NCI-H2196 treated with DMSO at 0.1 percent for 48 hours (cell line): ENCODE measurements around the gene OVCA2.

Experiments
- DNase-seq: peaks from one replicate; lab custom pipeline; 2025; ENCODE audit not compliant: unreplicated experiment; lab: John Stamatoyannopoulos, UW

The OVCA2 gene

GRCh38 chr17:2041561-2042389 lies at the start of gene OVCA2:
Gene OVCA2 (plus strand): TSS chr17:2042022. CDS start chr17:2042048, 26 bp downstream.
- DNase-seq, result peak; percentile 65

DNA sequence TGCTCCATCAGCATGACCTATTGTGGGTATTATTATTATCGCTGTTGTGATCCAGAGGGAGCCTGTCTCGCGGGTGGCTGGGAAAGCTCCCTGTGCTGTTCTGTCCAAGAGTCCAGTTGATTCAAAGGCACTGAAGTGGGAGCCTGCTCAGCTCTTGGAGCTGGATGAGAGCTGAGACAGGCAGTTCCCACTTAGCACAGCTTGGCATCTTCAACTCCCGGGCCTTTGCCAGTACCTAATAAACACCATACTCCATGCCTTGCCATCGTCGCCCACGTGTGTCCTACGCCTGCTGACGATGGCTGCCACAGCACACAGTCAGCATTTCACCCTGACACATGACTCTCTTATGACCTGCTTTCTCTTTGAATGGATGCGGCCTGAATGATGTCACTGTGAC lies 49.3 kb upstream of the OVCA2 start:
- no peak for DNase-seq

GRCh38 chr17:1994707-1995106 lies 47.1 kb upstream of the OVCA2 start:
- no peak for DNase-seq

DNA sequence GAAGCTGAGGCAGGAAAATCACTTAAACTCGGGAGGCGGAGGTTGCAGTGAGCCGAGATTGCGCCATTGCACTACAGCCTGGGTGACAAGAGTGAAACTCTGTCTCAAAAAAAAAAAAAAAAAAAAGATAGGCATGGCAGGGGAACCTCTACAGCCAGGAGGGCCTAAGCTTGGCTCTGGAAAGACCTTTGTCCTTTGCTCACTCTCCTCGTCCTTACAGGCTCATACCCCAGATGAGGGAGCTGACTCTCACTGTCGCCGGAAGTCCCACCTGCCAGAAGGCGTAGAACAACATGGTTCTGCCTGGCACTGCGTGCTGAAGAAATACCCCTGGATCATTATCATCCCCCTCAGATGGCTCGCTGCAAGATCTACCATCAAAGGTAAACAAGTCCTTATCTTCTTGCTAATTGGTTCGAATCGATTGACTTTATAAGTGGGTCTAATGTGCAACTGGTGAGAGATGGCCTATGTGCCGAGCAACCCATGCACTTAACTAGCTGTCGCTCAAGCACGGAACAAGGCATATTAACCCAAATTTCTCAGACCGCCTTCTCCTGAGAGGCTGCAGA lies 46.4 kb upstream of the OVCA2 start:
- DNase-seq, result no peak

DNA sequence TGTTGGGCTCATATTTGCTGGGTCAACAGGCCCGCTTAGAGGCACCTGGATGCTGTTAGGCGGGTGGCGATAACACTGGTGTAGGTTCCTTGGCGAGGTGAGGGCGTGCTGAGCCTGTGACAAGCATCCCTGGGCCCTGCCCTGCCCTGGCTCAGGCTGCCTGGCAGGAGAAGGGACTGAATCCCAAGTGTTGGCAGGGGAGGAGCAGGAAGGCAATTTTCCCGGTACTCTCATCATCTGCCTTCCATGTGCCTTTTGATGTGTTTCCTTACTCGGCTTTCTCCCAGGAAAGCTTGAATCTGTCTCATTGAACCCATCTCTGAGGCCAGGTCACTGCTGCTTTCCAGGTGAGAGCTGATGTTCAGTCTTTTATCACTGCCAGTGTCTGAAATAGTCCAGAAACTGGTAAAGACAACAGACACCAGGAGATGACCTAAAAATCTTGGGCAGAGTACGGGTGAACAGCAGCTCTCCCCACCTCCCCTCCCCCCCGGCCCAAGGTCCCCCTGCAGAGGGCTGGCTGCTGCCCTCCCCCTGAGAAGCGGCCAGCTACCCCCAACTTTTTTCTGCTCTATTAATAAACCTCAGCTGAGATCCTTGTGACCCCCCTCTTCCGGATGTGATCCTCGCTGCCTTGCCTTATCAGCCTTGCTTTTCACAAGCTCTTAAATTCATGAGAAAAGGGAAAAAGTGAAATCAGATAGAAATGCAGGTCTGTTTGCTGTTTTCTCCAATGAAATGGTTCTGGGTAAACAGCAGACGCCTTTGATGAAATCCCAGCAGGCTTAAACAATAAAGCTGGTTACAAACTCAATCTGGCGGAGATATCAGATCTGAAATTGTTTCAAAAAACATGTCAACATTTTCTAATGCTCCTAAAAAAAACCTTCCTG lies 45.7 kb upstream of the OVCA2 start:
- no peak for DNase-seq

GRCh38 chr17:1996800-1997288 lies 45.0 kb upstream of the OVCA2 start:
- no peak for DNase-seq

DNA sequence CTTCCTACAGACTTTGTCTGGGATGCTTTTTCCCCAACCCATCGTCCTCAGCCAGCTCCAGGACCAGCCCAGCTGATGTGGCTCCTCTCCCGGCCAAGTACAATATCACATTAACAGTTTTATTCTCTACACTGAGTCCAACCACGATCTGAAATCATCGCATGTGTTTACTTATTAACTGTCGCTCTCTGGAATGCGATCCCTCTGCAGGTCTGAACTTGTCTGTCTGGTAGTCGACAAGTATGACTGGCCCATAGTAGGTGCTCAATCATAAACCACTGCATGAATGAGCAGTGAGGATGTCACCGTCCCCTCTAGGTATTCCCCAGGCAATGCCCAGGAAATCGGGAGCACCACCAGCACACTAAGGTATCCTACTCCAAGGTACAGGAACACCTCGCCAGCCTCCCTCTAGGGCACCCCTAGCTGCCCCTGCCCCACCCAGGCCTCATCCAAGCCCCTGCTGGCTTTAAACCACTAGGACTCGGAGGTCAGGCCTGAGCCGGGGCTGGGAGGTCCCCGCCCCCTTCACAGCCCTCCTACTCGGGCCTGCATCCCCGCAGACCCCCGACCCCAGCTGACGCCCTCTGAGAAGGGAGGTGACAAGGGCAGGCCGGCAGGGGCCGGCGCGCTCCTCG lies 44.4 kb upstream of the OVCA2 start:
- DNase-seq, result no peak

- DNase-seq, result no peak
These were observed 43.7 kb upstream of the OVCA2 start for GRCh38 chr17:1997927-1998742.

GRCh38 chr17:1999557-2000251 lies 42.1 kb upstream of the OVCA2 start:
- peak; percentile 7 for DNase-seq

GRCh38 chr17:2002767-2003329 lies 39.0 kb upstream of the OVCA2 start:
- no peak for DNase-seq

- no peak for DNase-seq
These were observed 38.3 kb upstream of the OVCA2 start for GRCh38 chr17:2003525-2003924.

GRCh38 chr17:2004435-2004952 lies 37.3 kb upstream of the OVCA2 start:
- DNase-seq, result no peak

DNA sequence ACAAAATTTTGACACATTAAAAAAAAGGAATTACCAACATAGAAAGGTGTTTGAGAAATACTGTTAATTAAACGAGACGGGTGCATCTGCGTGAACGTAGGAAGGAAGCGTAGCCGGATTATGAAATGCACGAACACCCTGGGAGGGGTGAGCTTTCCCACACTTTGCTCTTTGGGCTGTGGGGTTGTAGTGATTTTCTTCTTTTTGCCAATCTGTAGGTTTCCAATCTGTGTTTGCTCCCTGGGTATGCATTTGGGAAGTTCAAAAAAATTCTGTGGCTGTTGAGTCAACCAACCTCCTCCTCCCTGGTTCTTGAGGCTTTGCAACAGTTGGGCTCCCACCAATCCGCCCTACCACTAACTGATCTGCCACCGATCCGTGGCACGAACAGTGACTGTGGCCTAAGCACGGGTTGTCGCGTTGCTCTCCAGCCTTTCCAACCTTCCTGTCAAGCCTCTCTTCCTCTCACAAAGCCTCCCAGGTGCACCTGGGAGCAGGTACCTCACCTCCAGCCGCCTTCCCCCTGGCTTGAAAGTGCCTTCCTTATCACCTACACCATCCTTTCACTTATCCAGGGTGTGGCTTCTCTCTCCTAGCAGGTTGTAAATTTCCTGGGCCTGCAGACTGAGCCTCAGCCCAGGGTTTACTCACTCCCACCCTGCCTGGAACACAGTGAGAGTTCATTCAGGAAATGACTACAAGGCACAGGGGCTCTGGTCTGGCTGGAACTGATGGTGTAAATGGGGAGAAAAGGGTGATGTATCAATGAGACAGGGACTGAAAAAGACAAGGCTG lies 33.3 kb upstream of the OVCA2 start:
- no peak for DNase-seq

GRCh38 chr17:2009737-2010136 lies 32.1 kb upstream of the OVCA2 start:
- no peak for DNase-seq

DNA sequence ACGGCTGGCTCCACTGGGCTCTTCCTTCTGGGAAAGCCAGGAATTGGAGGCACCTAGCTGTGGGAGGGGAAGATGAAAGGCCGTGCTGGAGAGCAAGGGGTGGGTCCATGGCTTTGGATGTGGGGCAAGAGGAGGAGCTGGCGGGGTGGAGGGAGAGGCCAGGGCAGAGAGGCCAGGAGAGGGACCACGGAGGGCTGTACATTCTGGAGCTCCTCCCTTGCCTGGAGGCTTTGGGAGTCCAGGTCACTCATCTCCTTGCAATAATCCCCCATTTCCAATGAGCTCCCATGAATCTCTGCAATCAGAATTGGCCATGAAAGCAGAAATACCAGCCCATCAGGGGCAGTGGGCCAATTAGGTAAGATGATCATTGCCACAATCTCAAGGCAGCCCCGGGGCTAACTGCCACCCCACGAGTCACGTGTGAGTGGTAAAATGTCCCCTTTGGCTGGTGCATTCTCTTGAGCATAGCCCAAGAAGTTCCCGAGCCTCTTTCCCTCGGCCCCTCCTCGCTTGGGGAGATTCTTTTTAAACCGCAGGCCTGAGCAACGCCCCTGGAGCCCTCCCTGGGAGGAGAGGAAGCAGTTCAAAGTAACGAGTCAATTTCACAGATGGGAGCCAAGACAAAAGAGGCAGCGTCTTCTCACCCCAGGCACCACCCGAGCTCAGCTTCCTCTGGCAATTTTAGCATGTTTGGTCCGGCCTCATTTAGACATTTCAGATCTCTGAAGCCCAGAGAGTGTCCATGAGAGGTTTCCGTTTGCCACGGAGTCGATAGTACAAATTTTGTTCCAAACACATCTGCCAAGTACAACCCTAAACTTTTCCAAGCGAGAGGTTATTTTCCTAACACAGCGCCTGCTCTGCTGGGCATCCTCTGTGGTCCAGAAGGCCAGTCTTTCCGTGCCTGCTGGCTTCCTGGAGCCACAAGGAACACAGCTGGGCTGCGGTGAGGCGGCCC lies 30.1 kb upstream of the OVCA2 start:
- peak; percentile 48 for DNase-seq

- DNase-seq, result no peak
These were observed 29.3 kb upstream of the OVCA2 start for GRCh38 chr17:2012499-2012898.
